ENCODE data around the gene MSH4.
"Not testable (repeated sequence)": the region's sequence is repeated elsewhere in the genome, so short reads cannot be mapped to it uniquely, and the experiment has no call there.

MSH4 gene

DNA sequence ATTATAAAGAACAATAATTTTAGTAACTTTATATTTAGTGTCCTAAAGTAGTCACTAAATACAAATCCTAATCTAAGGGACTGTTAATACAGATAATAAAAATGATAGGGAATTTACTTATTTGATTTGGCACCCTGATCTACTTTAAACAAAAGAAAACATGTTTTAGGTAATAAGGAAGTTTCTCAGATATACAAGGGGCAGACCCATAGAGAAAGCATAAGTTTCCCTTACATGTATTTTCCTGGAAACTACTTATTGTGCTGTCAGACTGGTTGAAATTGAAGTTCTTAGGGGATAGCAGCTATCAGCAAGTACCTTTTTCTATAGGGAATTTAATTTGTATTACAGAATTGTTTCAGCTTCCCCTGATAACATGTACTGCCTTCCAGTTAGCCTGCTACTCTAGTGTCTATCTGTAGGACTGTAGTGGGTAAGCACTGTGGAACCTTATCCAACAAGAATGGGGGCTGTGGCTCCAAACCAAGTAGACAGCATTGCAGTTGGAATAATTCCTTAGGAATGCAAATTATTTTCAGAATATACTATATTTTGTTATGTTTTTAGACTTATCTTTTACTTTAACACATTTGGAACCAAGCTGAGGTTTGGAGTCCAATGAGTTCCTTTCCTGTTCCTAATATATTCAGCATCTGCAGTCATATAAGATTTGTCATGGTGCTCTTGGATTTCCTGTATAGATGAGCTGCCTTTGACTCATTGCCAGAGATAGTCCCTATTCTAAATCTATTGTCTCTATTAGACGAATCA, 14.7 kb downstream of the MSH4 start:
- no peaks in the 10 kb centered on the region for H3K4me1 ChIP-seq
- 0 out of 2 replicates have a peak, but pooled peaks cover 4% of the 10 kb centered on the region for H3K27me3 ChIP-seq (ENCODE audit: low read depth)
- H3K4me3 ChIP-seq = no peak overlapping the region
- no peaks in the 10 kb centered on the region for H3K36me3 ChIP-seq (replicated peaks)
- in situ Hi-C loops (cut with MboI; ENCODE audit: low sequenced_read_pairs) = no loop called here
- no peak for DNase-seq (ENCODE audit: low spot score in 2 of 2)
- H3K9me3 ChIP-seq = no peaks in the 10 kb centered on the region

DNA sequence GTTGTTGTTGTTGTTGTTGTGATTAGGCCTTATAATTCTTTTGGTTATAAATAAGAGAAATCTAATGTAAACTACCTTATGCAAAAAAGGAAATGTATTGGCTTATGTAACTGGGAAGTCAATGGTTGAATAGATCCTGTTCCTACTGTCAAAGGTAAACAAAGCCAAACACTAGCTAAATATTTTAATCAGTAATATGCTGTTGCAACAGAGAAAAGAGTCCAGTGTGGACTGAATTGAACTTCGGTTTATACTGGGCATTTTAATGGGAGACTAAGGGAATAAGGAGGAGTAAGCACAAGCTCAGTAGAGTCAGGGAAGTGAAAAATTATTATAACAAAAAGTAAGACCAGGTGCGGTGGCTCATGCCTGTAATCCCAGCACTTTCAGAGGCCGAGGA, 15.4 kb downstream of the MSH4 start:
- DNase-seq (ENCODE audit: low spot score in 2 of 2) = no peak
- Histone ChIP-seq H3K4me3 (no peak overlapping the region), H3K9me3 (no peaks in the 10 kb centered on the region), H3K4me1 (no peaks in the 10 kb centered on the region), H3K27me3 (ENCODE audit: low read depth) (0 out of 2 replicates have a peak, but pooled peaks cover 4% of the 10 kb centered on the region), H3K36me3 (replicated peaks) (no peaks in the 10 kb centered on the region)
- in situ Hi-C loops (cut with MboI; ENCODE audit: low sequenced_read_pairs) = no loop called here

DNA sequence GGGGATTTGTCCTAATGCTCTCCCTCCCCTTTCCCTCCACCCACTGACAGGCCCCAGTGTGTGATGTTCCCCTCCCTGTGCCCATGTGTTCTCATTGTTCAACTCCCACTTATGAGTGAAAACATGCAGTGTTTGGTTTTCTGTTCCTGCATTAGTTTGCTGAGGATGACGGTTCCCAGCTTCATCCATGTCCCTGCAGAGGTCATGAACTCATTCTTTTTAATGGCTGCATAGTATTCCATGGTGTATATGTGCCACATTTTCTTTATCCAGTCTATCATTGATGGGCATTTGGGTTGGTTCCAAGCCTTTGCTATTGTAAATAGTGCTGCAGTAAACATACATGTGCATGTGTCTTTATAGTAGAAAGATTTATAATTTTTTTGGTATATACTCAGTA, 26.9 kb downstream of the MSH4 start:
- DNase-seq (ENCODE audit: low spot score in 2 of 2); in situ Hi-C loops (cut with MboI; ENCODE audit: low sequenced_read_pairs); H3K27me3 ChIP-seq (ENCODE audit: low read depth); H3K4me1 ChIP-seq; H3K4me3 ChIP-seq; H3K36me3 ChIP-seq (replicated peaks); H3K9me3 ChIP-seq: not testable (repeated sequence)

- in situ Hi-C loops (cut with MboI; ENCODE audit: low sequenced_read_pairs) = no loop called here
- no peak overlapping the region for H3K4me3 ChIP-seq
These were observed 39.9 kb downstream of the MSH4 start for GRCh38 chr1:75836528-75837100.

DNA sequence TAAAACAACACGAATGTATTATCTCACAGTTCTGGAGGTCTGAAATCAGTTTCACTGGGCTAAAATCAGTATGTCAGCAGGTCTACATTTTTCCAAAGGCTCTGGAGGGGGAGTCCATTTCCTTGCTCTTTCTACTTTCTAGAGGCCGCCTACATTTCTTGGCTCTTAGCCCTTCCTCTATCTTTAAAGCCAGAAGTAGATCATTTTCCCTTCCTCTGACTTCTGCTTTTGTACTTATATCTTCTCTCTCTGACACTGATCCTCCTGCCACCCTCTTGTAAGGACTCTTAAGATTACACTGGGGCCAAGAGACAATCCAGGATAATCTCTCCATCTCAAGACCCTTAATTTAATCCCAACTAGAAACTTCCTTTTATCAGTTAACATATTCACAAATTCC, 41.4 kb downstream of the MSH4 start:
- Histone ChIP-seq H3K9me3 (no peaks in the 10 kb centered on the region), H3K4me3 (no peak overlapping the region), H3K36me3 (replicated peaks) (no peaks in the 10 kb centered on the region), H3K4me1 (no peaks in the 10 kb centered on the region), H3K27me3 (ENCODE audit: low read depth) (peaks cover 2% of the 10 kb centered on the region; the same call in 1 of the 2 replicates)
- in situ Hi-C loops (cut with MboI; ENCODE audit: low sequenced_read_pairs) = no loop called here
- DNase-seq (ENCODE audit: low spot score in 2 of 2) = no peak

More at GRCh38 chr1:75836528-75837100, 39.9 kb downstream of the MSH4 start:
- Histone ChIP-seq H3K4me1 (no peaks in the 10 kb centered on the region), H3K9me3 (no peaks in the 10 kb centered on the region), H3K27me3 (ENCODE audit: low read depth) (peaks cover 2% of the 10 kb centered on the region; the same call in 1 of the 2 replicates), H3K36me3 (replicated peaks) (no peaks in the 10 kb centered on the region)
- DNase-seq (ENCODE audit: low spot score in 2 of 2) = no peak

- Histone ChIP-seq H3K36me3 (replicated peaks) (no peaks in the 10 kb centered on the region), H3K9me3 (no peaks in the 10 kb centered on the region), H3K4me3 (no peak overlapping the region), H3K4me1 (no peaks in the 10 kb centered on the region), H3K27me3 (ENCODE audit: low read depth) (no peaks in the 10 kb centered on the region)
- DNase-seq (ENCODE audit: low spot score in 2 of 2) = no peak
- in situ Hi-C loops (cut with MboI; ENCODE audit: low sequenced_read_pairs) = no loop called here
These were observed 44.7 kb downstream of the MSH4 start for GRCh38 chr1:75841421-75841820.

GRCh38 chr1:75845576-75845975, 48.9 kb downstream of the MSH4 start:
- H3K4me3 ChIP-seq = no peak overlapping the region
- H3K27me3 ChIP-seq (ENCODE audit: low read depth) = no peaks in the 10 kb centered on the region
- no peak for DNase-seq (ENCODE audit: low spot score in 2 of 2)
- no peaks in the 10 kb centered on the region for H3K9me3 ChIP-seq
- in situ Hi-C loops (cut with MboI; ENCODE audit: low sequenced_read_pairs) = no loop called here
- H3K36me3 ChIP-seq (replicated peaks) = no peaks in the 10 kb centered on the region
- no peaks in the 10 kb centered on the region for H3K4me1 ChIP-seq

- no peak for DNase-seq (ENCODE audit: low spot score in 2 of 2)
- Histone ChIP-seq H3K27me3 (ENCODE audit: low read depth) (no peaks in the 10 kb centered on the region), H3K36me3 (replicated peaks) (no peaks in the 10 kb centered on the region), H3K9me3 (no peaks in the 10 kb centered on the region), H3K4me1 (no peaks in the 10 kb centered on the region), H3K4me3 (no peak overlapping the region)
- in situ Hi-C loops (cut with MboI; ENCODE audit: low sequenced_read_pairs) = no loop called here
These were observed 58.3 kb downstream of the MSH4 start for GRCh38 chr1:75855010-75855409.

- DNase-seq (ENCODE audit: low spot score in 2 of 2) = no peak
- H3K9me3 ChIP-seq = no peaks in the 10 kb centered on the region
- no peak overlapping the region for H3K4me3 ChIP-seq
- in situ Hi-C loops (cut with MboI; ENCODE audit: low sequenced_read_pairs) = no loop called here
- H3K36me3 ChIP-seq (replicated peaks) = no peaks in the 10 kb centered on the region
- H3K4me1 ChIP-seq = no peaks in the 10 kb centered on the region
- H3K27me3 ChIP-seq (ENCODE audit: low read depth) = no peaks in the 10 kb centered on the region
These were observed 59.1 kb downstream of the MSH4 start for GRCh38 chr1:75855734-75856133.

GRCh38 chr1:75861831-75862230, 65.1 kb downstream of the MSH4 start:
- H3K4me1 ChIP-seq = no peaks in the 10 kb centered on the region
- no peaks in the 10 kb centered on the region for H3K9me3 ChIP-seq
- H3K4me3 ChIP-seq = no peak overlapping the region
- H3K36me3 ChIP-seq (replicated peaks) = no peaks in the 10 kb centered on the region
- in situ Hi-C loops (cut with MboI; ENCODE audit: low sequenced_read_pairs) = no loop called here
- no peak for DNase-seq (ENCODE audit: low spot score in 2 of 2)
- no peaks in the 10 kb centered on the region for H3K27me3 ChIP-seq (ENCODE audit: low read depth)

DNA sequence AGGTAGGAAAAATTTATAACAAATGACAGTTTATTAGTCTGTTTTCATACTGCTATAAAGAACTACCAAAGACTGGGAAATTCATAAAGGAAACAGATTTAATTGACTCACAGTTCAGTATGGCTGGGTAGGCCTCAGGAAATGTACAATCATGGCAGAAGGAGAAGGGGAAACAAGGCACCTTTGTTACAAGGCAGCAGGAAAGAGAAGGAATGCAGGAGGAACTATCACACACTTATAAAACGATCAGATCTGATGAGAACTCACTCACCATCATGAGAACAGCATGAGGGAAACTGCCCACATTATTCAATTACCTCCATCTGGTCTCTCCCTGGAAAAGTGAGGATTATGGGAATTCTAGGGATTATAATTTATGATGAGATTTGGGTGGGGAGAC, 74.3 kb downstream of the MSH4 start:
- no peaks in the 10 kb centered on the region for H3K36me3 ChIP-seq (replicated peaks)
- H3K9me3 ChIP-seq = no peaks in the 10 kb centered on the region
- H3K27me3 ChIP-seq (ENCODE audit: low read depth) = no peaks in the 10 kb centered on the region
- DNase-seq (ENCODE audit: low spot score in 2 of 2) = no peak
- in situ Hi-C loops (cut with MboI; ENCODE audit: low sequenced_read_pairs) = no loop called here
- H3K4me1 ChIP-seq = no peaks in the 10 kb centered on the region
- no peak overlapping the region for H3K4me3 ChIP-seq

GRCh38 chr1:75879985-75880384, 83.3 kb downstream of the MSH4 start:
- Histone ChIP-seq H3K4me1 (no peaks in the 10 kb centered on the region), H3K9me3 (no peaks in the 10 kb centered on the region), H3K4me3 (no peak overlapping the region), H3K36me3 (replicated peaks) (no peaks in the 10 kb centered on the region), H3K27me3 (ENCODE audit: low read depth) (peaks cover 4% of the 10 kb centered on the region; the same call in 1 of the 2 replicates)
- in situ Hi-C loops (cut with MboI; ENCODE audit: low sequenced_read_pairs) = no loop called here
- DNase-seq (ENCODE audit: low spot score in 2 of 2) = no peak

DNA sequence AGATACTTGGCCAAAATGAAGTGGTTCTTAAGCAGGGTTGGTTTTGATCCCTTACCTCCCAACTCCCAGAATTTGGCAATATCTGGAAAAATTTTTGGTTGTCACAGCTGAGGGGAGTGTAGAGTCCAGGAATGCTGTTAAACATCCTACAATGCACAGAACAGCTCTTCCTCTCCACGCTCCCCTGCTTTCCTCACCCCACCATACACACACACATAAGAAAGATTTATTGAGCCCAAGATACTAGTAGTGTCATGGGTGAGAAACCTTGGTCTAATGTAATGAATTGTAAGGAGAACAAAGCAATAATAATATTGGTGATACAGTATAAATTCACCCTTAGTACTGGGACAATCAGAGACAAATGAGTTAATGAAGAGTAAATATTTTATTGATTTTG, 87.8 kb downstream of the MSH4 start:
- Histone ChIP-seq H3K9me3 (no peaks in the 10 kb centered on the region), H3K27me3 (ENCODE audit: low read depth) (peaks cover 4% of the 10 kb centered on the region; the same call in 1 of the 2 replicates)
- in situ Hi-C loops (cut with MboI; ENCODE audit: low sequenced_read_pairs) = no loop called here

GRCh38 chr1:75901371-75901770, 104.7 kb downstream of the MSH4 start:
- H3K27me3 ChIP-seq (ENCODE audit: low read depth) = no peaks in the 10 kb centered on the region
- H3K4me3 ChIP-seq = no peak overlapping the region
- no peak for DNase-seq (ENCODE audit: low spot score in 2 of 2)
- no peaks in the 10 kb centered on the region for H3K9me3 ChIP-seq
- H3K4me1 ChIP-seq = no peaks in the 10 kb centered on the region; the same call in 1 of the 2 replicates
- in situ Hi-C loops (cut with MboI; ENCODE audit: low sequenced_read_pairs) = no loop called here
- no peaks in the 10 kb centered on the region for H3K36me3 ChIP-seq (replicated peaks)

More for the DNA sequence above, 87.8 kb downstream of the MSH4 start:
- Histone ChIP-seq H3K36me3 (replicated peaks) (no peaks in the 10 kb centered on the region), H3K4me1 (no peaks in the 10 kb centered on the region), H3K4me3 (no peak overlapping the region)
- DNase-seq (ENCODE audit: low spot score in 2 of 2) = no peak
